Lung microvascular endothelial cell (primary cell): ENCODE measurements around the gene HAPLN1. TPM values are rescaled to one million over a fixed set of nuclear protein-coding genes. Genes with fewer than 3 reads are reported as not detected.
A peak's percentile ranks its signal among the peaks of the same experiment; 100 is the strongest.

ENCODE experiments used
- DNase-seq, 2 donors: peaks; one replicate each; pipeline versions ENCODE4 v3.0.0 to v3.0.0-alpha.2; 2010; ENCODE audit warnings: low read depth in 2 of 2
- total RNA-seq: library from RNA; depleted of rRNA; stranded (reverse); fragments of >200 nt; gene quantifications from 2 replicates; pipeline ENCODE4 v1.2.1, GENCODE V29; 2014

Gene HAPLN1
- total RNA-seq, 1 donor from 2014 or later = not detected

DNA sequence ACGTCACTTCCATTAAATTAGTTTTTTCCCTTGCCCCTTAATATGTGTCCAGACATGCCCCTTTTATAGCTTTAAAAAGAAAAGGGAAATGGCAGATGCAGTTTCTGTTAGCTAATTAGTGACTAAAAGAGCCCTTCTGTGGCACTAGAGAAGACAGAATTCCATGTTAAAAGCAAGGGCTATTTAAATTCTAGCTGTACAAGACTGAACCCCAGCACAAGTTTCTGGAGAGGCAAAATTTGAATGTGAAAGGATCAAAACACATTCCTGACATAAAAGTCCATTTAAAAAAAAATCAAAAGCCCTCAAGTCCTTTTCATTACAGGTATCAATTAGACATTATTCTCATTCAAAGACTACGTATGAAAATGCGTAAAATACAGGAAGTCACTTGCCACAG lies 78.7 kb downstream of the HAPLN1 start:
- no peak for DNase-seq

DNA sequence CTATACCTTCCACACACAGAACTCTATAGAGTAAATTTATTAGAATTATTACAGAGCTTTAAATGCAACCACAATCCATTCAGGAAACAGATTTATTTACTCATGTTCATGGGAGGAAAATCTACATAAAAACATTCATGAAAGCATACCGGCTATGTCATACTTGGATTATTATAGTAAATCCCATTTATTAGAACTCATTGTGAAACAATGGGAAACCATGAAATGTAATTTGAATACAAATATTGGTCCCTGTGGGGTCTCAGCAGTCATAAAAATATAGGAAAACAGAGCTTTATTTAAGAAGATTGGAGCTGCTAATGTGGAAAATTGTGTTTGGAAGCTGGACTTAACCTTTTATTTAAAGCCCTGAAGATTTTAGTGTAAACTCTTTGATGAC lies 80.7 kb downstream of the HAPLN1 start:
- DNase-seq = no peak

DNA sequence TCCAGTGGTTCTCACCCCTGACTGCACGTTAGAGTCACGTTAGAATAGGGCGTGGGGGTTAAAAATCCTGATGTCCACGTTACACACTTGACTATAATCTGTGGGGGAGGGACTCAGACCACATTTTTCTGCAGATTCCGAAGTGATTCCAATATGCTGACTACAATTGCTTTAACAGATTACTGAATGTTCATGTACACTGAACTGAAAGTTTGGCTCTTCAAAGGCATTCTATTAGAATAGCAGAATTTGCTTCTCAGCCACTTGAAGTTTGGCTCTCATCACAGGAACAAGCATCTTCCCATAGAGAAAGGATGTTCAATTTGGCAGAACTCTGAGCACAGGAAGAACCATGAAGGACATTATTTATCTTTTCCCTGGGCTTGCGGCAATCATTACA lies 84.5 kb downstream of the HAPLN1 start:
- no peak for DNase-seq

DNA sequence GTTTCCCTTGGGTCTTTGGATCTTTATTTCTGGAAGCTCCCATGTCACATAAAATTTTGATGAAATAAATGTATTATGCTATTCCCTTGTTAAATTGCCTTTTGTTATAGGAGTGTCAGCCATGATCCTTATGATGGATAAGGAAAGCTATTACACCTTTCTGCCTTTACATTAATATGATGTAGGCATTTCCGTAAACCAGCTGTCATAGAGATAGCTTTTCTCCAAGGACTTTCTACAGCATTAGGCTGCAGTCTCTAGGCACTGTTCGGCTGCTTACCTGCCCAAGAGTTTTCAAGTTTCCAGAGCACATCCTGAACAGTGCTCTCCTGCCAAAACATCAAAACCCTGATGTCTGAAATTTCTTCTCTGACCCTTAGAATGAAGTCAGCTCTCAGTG lies 87.4 kb downstream of the HAPLN1 start:
- DNase-seq = no peak

DNA sequence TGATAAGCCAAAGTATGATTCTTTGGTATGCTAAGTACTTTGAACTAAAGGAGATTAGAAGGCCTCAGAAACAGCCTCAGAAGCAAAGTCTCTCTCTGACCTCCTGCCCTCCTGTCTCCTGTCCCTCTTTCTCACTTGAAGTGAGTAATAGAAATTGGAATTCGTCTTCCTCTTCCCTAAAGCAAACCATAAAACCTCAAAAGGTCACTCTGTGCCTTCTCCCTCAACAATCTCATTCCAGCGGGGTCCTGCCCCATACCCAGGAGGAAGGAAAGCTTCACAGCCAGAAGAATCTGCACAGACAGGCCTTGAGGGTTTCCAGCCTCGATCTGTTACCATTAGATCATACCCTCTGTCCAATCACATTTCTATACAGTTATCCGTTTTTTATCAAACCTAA lies 87.8 kb downstream of the HAPLN1 start:
- DNase-seq = peak in 1 of 2 donors; percentile 95

DNA sequence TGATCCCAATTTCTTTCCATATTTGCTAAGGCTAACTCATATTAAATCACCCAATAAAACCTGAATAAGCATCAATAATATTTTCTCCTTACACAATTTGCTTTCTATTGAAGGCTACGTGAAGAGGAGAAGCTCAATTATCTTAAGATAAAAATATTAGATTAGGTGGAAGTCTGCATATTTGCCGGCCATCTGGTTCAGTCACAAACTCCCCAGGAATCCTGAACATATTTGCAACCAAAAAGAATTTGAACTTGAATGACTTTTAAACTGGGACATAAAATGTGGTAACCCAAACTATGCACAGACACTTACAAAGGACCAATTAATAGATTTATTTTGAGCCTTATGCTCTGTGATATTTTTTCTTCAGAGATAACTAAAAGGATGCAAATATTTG lies 92.3 kb downstream of the HAPLN1 start:
- no peak for DNase-seq

DNA sequence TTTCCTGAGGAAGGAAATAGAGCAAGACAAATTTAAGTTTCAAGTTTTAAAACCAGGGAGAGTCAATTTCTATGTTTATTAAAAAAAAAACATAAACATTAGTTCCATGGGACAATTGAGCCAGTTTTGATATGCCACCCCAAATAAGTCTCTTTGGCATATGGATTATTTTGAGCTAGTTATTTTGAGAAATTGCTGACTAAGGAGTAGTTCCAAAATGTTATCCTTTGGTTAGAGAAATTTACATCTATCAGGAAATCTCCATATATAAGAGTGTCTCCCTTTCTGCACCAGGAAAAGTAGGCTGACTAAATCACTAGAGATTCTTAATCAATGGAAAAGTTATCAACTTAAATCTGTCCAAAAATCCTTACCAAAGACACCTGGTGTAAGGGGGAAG lies 105.8 kb downstream of the HAPLN1 start:
- DNase-seq = no peak

DNA sequence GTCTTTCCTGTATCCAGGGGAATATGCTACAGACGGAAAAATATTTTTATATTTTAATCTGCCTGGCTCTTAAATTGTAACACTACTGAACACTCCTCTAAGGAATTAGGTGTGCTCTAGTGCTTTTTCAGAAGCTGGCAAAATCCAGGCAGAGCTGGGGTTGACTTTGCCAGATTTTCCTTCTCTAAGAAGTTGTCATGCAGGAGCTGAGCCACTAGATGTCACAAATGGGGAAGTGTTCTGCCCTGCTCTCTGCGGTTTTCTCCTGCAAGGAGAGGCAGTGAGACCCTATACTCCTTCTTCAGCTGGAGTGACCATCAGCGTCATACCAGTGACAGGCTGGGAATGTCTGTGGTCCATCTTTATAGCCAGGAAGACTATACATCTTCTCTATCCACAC lies 112.5 kb downstream of the HAPLN1 start:
- peak; percentile 30 to 62 for DNase-seq

DNA sequence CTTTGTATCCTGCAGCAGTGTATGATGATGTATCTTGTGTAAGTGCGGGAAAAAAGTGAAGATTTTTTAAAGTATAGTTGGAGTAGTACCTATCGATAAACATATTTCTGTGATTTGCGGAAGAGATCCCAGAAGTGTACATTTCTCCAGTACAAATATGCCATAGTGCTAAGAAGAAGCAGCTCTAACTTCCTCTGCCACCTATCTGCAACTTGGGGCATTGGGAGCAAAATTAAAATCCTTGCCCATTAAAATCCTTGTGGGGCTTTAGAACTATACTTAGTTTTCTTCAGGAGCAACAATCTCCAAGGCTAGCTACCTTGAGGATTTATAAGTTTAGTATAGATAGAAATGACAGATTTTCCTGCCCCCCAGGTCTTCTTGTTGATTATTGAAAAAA lies 125.4 kb downstream of the HAPLN1 start:
- no peak for DNase-seq

DNA sequence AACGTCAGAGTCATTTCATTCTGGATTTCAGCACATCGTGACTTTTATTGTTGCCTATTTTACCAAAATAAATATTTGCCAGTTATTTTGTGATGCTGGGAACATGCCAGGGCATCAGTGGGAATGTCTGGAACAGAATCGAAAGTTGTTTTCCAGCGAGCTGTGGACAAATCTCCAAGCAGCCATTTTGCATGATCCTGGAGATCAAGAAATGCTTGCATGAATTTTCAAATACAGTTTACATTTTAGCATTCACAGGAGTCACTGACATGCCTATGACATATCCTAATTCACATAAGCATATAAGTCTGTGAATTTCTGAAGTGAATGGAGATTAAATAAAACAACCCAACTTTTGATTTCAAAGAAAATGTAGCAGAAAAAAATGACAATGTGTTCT lies 129.7 kb downstream of the HAPLN1 start:
- DNase-seq = no peak

DNA sequence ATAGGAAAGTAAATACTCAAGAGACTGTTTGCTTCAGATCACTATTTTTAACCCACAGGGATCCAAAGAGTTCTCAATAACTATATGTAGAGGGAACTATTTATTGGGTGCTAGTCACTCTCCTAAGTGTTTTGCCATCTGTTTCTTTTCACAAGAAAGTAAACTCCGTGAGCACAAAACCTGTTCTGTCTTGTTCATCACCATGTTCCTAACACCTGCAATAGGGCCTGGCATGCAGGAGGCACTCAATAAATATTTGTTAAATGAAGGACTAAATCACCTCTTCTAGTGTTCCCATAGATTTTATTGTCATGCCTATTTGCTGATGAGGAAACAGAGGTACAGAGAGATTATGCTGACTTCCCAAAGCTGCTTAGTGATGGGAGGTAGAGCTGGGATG lies 130.9 kb downstream of the HAPLN1 start:
- DNase-seq = no peak

Other genes starting within 250 kb of the HAPLN1 start
- 0.60 and 1.1 TPM in 2 replicates for gene VCAN, start 249.1 kb downstream of the HAPLN1 start, total RNA-seq